Ecto neural progenitor cell (in vitro differentiated cells): ENCODE measurements around the gene SUPT7L.
"Not testable (repeated sequence)": the region's sequence is repeated elsewhere in the genome, so short reads cannot be mapped to it uniquely, and the experiment has no call there.

Source experiments
- DNase-seq: peaks from one replicate; pipeline ENCODE4 v3.0.0-alpha.2; 2018; ENCODE audit warnings: low spot score

SUPT7L gene

DNA sequence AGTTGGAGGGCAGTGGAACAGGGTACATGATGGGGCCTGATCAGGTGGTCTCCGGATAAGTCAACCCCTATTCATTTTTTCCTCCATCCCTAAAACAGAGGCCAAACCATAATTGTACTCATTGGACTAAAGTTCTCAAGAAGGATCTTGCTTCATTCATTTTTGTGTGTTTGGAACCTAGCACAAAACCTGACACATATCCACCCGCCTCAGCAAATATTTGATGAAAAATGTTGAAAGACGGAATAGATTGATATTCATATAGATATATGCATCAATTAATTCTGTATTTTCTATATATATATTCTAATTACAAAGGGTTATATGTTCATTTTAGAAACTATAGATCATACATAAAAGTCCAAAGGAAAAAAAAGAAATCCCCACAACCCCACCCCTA lies 22.2 kb upstream of the SUPT7L start:
- no peak for DNase-seq

GRCh38 chr2:27685006-27685405 lies 21.6 kb upstream of the SUPT7L start:
- DNase-seq, result not testable (repeated sequence)

DNA sequence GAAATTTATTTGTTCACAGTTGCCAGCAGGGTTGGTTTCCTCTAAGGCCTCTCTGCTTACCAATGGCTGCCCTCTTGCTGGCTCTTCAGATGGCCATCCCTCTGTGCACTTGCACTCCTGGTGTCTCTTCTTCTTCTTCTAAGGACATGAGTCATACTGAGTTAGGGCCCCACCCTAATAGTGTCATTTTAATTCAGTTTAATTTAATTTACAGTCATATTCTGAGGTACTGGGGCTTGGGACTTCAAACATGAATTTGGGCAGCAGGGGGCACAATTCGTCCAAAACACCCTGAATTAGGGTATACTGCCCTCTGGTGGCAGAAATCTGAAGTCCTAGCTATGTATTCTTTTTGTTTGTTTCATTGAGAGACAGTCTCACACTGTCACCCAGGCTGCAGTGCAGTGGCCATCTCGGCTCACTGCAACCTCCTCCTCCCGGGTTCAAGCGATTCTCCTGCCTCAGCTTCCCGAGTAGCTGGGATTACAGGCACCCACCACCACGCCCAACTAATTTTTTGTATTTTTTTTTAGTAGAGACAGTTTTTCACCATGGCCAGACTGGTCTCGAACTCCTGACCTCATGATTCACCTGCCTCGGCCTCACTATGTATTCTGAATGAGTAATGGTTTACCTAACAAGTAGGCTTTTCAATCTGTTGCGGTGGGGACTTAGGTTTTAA lies 20.1 kb upstream of the SUPT7L start:
- peak; percentile 82 for DNase-seq

- DNase-seq, result not testable (repeated sequence)
These were observed 18.9 kb upstream of the SUPT7L start for GRCh38 chr2:27682334-27682771.

GRCh38 chr2:27681841-27682240 lies 18.4 kb upstream of the SUPT7L start:
- DNase-seq, result no peak

DNA sequence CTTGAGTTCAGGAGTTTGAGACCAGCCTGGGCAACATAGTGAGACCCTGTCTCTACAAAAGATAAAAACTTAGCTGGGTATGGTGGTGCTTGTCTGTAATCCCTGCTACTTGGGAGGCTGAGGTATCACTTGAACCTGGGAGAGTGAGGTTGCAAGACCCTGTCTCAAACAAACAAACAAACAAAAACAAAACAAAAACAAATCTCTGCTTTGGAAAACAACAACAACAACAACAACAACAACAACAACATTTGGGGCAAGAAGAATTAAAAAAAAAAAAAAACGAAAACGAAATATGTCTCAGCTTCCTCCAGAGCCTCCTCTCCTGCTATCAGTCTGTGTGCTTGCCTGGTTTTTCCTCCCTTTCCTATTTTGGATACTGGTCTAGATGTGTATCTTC lies 17.2 kb upstream of the SUPT7L start:
- DNase-seq, result no peak

GRCh38 chr2:27672723-27673486 lies 9.5 kb upstream of the SUPT7L start:
- no peak for DNase-seq

GRCh38 chr2:27671235-27671634 lies 7.8 kb upstream of the SUPT7L start:
- no peak for DNase-seq

DNA sequence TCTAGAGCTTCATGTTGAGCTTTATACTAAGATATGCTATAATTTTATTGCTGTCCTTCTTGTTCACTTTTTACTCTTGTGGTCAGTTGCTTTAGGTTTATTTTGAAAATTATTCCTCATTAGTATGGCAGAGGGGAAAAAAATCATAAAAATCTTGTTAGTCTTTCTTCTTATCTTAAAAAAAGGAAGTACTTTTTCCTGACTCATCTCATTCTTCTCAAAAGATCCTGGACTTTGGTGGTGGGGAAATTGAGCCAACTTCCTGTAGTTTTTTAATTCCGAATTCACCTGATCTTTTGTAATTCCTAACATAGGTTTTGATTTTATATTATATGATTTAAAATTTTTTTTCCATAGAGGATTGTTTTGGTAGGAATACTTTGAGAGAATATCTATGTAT lies 4.0 kb upstream of the SUPT7L start:
- no peak for DNase-seq

DNA sequence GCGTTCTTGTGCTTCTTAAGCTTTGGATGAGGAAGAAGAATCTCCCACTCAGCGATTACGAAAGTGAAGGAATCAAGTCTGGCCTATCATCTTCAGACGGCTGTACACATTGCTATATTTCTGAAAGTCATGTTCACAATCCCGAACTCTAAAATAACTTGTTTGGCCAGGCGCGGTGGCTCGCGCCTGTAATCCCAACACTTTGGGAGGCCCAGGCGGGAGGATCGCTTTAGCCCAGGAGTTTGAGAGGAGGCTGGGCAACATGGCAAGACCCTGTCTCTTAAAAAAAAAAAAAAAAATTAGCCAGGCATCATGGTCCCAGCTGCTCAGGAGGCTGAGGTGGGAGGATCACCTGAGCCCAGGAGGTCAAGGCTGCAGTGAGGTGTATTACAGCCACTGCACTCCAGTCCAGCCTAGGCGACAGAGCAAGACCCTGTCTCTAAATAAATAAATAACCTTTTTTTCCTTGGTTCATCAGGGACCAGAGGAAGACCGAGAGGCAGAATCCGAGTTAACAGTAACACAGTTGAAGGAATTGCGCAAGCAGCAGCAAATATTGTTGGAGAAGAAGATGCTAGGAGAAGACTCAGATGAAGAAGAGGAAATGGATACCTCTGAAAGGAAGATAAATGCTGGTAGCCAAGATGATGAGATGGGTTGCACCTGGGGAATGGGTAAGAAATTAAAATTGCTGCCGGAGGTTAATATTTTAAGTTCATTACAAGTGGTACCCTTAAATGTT lies 1.4 kb upstream of the SUPT7L start:
- no peak for DNase-seq

DNA sequence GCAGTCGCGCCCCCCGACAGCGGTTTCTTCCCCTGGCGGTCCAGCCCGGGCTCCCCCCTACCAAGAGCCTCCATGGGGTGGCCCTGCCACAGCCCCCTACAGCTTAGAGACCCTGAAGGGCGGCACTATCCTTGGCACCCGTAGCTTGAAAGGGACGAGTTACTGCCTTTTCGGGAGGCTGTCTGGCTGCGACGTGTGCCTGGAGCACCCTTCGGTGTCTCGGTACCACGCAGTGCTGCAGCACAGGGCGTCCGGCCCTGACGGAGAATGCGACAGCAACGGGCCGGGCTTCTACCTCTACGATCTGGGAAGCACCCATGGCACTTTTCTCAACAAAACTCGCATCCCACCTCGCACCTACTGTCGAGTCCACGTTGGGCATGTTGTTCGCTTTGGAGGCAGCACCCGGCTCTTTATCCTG lies 750 bp upstream of the SUPT7L start:
- DNase-seq, result no peak

- DNase-seq, result no peak
These were observed 2.0 kb downstream of the SUPT7L start for GRCh38 chr2:27661371-27661770.

DNA sequence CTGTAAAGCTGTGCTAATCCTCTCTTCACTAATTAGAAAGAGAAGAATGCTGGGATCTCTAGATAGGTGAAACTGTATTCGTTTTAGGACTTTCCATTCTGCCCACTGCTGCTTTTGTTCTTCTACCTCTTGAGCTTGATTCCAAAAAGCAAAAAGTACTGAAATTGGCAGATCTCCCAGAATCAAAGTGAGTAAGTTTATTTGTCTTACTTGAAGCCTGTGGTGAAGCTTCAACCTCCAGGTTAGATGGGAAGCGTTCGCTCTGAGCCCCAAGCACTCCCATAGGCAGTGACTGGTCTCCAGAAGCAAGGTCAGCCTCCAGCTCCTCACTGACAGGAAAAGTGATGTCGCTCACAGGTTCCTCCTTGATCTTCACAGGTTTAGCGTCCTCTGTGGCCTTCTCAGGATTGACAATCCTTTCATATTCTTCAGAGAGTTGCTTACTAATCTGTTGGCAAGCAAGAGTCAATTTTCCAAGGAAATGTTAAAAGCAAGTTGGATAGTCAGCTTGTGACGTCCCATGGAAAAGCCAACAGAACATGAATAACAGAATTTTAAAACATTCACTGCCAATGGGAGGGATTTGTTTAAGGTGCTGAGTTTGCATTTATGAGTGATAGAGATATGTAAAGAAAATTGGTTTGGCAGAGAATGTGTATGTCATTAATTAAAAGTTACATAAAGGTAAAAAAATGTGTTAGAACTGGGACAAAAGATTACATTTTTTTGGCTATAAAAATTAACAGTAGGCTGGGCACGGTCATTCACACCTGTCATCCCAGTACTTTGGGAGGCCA lies 8.1 kb downstream of the SUPT7L start:
- no peak for DNase-seq

DNA sequence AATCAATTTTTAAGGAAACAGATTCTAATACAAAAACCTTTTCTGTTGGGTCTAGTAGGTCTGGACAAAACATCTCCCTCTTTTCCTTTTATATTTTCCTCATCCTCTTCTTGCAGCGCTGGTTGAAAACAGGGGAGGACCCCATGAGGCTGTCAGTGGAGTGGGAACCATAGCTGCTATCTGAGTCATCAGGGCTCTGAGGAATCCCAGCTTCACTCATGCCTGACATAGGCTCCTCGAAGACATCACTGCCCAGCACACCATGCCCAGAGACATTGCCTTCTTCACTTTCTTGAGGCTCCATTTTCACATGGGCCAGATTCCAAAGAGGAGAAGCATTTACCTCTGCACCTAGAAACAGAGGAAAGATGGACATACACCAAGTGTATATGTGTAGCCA lies 10.0 kb downstream of the SUPT7L start:
- no peak for DNase-seq

GRCh38 chr2:27652790-27653189 lies 10.6 kb downstream of the SUPT7L start:
- no peak for DNase-seq

DNA sequence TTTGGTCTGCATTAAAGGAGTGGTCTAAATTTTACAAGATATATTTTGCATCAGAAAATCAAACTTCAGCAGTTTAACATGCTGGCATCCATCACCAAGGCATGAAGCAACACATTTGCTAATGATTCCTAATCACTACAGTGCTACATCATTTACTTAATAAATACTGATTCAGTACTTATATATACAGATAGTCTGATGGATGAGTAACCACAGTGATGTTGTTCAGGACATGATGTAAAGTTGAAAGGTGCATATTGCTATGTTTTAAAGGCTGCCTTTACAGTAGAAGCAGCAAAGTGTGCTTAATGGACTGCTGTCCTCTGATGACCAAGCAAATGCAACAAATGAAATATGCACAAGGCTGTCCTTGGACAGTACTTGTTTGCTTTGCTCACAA lies 11.1 kb downstream of the SUPT7L start:
- DNase-seq, result no peak

DNA sequence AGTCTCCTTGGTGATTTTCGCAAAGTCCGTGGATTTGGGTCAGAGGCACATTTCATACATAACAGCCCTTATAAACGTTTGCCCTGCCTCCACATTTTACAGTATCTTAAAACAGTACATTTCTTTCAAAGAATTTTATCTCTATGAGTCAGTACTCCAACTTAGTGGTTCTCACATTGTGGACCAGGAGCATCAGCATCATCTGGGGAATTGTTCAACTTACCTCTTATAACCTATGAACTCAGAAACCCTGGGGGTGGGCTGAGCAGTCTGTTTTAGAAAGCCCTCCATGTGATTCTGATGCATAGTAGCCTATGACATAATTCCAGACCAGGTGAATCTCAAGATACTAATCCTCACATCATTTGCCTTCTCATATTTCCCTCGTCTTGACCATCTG lies 12.4 kb downstream of the SUPT7L start:
- no peak for DNase-seq

DNA sequence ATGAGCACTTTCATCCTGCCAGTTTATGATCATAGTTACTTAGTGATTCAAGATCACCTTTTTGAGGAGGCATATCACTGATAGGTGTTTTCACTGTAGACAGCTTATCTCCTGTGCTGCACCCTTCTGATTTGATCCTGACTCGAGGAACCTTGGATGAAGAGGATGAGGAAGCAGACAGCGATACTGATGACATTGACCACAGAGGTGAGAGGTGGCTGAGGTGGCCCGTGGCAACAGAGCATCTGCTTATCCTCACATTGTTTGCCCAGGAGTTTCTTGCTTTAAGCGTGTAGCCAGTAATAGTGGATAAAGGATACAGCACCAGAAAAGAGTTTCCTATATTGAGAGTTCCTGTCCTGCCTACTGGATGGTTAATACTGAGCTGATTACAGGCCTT lies 15.7 kb downstream of the SUPT7L start:
- no peak for DNase-seq

GRCh38 chr2:27647289-27647688 lies 16.1 kb downstream of the SUPT7L start:
- DNase-seq, result no peak

GRCh38 chr2:27645197-27645596 lies 18.2 kb downstream of the SUPT7L start:
- DNase-seq, result no peak

DNA sequence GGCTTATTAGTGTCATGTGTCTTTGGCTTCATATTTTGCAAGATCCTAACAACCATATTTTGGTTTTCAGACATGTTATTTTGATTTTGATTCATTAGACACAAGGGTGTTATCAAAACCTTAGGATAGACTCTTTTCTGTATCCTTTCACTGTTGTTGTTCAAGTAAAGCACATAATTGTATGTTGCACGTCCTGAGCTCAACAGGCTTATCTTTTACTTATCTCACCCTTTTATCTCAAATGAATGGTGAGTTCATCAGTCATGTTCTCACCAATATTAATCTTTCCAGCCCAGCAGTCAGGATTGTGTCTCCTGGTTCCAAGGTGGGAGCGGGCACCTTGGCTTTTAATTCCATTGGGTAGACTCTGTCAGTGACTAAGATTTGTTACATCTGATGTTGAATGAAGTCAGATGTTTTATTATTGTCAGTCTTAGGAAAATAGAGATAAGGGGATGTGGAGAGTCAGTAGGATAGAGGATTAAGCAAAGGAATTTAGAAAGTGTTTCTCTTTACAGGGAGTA lies 22.6 kb downstream of the SUPT7L start:
- DNase-seq, result no peak

DNA sequence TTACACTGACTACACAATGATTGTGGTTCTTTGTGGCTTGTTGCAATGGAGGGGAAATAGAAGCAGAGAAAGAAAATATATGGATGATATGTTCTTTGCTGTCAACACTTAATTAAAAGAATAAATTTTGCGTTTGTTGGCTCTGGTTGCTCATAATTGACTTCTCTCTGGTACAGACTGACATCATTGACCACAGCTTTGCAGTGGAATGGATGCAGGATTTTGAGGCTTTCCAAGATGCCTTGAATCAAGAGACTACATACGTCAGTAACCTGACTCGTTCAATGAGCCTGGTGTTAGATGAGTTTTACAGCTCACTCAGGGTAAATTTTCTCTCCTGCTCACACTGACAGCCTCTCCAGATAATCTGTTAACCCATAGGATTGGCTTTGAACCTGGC lies 24.7 kb downstream of the SUPT7L start:
- no peak for DNase-seq
